HG02763 (cell line): ENCODE results near the gene TMOD4.
A peak's percentile ranks its signal among the peaks of the same experiment; 100 is the strongest.

Source experiments
- ATAC-seq: cut with Tn5 transposase; IDR thresholded peaks from one replicate; pipeline ENCODE4 v1.9.1; 2021; ENCODE audit warnings: mild to moderate bottlenecking, moderate library complexity; ENCODE audit not compliant: unreplicated experiment

Gene TMOD4

DNA sequence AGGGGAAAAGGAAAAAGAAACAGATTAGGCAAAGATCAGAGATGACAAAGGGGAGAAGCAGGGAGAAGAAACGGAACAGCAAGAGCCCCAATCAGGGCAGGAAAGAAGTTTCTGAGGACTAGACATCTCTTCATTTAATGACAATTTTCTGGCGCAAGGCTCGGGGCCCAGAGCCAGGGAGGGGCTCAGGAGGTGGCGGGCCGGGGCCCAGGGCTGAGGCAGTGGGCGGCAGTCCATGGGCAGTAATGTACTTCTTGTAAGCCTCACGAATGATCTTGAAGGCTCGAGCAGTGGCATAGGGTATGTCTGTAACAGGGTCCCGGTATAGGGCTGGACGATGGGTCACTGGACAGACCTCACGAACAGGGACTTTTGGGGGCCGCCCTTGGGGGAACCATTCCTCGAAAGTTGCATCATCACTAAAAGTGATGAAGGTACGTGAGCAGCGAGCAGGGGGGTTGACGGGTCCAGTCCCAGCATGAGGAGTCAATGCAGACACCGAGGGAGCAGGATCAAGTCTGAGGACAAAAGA lies 799 bp upstream of the TMOD4 start:
- no peak for ATAC-seq

DNA sequence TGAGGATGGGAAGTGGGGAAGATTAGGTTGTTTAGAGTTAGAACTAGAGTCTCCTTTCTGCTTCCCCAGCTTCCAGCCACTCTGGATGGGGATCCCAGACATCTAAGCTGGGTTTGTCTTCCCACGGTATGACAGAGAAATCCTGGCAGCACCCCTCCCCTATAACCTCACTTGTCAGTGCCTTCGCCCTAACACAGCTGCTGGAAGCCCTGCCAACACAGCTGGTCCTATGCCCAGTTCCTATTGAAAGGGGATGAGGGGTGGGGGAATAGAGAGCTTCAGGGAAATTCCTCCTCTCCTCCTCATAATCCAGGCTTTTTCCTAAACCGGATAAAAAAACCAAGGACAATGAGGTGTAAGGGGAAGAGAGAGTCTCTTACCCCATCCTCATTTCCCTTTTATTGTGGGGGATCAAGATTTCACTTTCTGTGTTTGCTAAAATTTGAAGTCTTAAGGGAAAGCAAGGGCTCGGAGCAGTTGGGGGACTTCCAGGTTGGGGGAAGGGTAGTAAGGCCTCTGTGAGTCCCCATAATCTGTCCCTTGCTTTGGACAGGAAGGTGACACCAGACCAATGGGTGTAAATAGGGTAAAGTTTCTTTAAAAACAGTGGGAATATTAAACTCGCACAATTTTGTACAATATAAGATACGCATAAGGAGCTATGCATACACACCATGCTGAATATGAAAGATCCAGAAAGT lies 590 bp downstream of the TMOD4 start:
- no peak for ATAC-seq

DNA sequence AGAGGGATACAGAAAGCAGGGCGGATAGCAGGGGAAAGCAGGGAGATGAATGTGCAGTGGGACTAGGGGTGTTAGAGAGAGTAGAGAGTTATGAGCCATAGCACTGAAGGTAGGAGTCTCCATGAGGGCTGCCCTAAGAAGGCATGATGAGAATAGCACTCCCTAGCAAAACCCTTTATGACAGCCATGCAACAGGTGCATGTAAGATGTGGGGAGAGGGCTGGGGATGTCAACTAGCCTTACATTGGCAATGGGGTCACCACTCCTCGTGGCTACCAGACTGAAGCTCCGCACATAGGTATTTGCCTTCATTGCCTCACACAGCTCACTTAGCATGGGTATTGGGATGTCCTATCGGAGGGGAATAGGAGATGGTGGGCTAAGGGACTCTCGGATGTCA lies 4.6 kb downstream of the TMOD4 start:
- ATAC-seq = no peak

DNA sequence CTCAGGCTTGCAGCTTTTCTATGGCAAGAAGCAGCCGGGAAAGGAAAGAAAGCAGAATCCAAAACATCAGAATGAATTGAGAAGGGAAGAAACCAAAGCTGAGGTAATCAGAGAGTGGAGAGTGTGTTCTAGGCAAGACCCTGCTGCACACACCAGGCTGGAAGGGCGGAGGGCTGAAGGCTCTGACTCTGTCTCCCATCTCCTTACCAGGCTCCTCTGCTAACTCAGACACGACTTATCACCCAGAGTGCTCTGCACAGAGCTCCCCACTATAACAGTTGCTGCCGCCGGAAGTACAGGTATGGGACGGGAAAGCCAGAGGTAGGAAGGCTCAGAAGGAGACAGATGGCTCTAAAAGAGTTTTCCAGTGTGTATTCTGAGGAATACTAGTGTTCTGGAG lies 8.7 kb downstream of the TMOD4 start:
- no peak for ATAC-seq

DNA sequence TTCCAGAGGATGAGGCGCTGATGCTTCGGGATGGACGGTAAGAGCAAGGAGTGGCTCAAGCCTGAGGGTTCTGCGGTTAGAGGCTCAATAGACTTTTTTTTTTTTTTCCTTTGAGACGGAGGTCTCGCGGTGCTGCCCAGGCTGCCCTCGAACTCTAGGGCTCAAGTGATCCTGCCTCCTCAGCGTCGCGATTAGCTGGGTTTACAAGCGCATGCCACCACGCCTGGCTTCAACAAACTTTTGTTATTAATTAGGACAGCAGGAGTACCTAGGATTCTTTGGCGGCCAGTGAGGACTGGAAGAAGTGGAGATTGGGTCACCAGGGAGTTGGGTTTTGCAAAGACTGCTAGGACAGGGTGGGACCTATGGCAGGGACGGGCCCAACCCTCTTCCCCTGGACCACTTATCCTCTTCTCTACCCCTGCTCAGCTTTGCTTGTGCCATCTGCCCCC lies 9.2 kb downstream of the TMOD4 start:
- ATAC-seq = no peak

DNA sequence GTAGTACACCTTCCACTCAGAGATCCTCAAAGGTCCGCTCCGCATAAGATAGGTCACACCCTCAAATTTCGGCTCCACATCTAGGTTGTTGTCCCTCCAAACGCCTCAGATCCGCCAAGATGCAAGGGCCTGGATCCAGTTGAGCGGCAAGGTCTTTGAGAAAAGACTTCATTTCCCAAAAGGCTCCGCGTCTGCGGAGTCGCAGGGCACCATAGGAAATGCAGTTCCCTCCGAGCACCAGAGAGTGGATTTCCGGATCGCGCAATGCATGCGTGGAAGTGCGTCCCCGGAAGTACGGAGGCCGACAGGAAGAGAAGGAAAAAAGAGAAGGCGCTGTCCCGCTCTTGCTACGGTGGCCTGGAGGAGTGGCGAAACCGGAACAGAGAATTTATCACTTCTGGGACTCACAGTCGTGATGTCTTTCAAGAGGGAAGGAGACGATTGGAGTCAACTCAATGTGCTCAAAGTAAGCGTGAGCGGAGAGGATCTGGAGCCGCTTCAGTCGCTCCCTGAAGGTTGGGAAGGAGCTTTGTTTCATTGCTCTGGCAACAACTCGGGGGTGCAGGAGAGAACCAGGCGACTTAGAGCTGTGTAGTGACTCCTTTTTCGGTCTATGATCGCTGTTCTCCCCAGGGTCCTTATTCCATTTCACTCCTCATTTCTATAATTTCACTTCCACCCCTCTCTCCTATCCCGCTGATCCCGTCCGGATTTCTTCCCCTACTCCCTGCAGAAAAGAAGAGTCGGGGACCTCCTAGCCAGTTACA lies 9.9 kb downstream of the TMOD4 start, which contains the start of the genes LYSMD1 and SCNM1:
LYSMD1 (minus strand) TSS at position 165 of the 767 bp plus-strand sequence. CDS start 644 bp downstream, outside the sequence.
SCNM1 (plus strand) TSS at position 407 of the 767 bp plus-strand sequence; CDS start at position 416, 9 bp downstream.
- ATAC-seq = peak; percentile 90

DNA sequence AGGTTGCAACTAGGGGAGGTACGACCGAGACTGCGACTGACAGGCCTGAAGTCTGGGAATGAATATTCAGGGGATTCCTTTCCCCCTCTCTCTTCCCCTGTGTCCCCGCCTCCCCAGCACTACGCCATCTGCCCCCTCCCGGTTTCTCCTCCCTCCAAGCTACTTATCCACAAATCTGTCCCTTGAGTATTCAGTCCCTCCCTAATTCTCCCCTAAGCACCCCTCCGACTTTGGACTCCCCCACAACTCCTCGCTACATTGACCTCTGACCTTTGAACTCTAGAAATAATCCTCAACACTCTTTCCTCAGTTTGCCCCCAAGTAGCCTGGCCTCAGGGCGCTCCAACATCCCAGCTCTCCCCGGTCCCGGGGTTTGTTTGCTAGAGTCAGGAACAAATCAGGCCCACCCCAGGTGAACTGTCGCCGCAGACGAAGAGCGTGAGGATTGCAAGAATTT lies 10.5 kb downstream of the TMOD4 start:
- no peak for ATAC-seq

DNA sequence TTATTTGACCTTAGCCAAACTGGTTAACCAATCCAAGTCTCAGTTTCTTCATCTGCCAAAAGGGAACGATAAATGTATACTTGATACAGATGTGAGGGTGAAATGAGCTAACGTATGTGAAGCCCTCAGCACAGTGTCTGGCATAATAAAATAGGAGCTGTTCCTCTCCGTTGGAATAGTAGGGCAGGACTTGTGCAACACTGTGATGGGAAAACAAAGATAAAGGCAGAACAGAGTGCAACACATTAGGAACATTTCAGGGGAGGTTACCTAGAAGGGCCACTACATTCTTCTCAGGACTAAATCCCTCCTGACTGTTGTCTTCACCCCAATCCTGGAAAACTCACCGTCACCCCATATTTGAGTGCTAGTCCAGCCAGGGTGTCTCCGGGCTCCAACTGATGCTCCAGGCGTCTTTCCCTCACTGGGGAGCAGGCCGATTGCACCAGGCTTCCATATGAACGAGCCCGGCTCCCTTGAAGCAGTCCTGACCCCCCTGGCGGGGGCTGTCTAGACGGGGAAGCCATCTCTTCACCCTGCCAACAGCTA lies 11.0 kb downstream of the TMOD4 start:
- ATAC-seq = no peak

DNA sequence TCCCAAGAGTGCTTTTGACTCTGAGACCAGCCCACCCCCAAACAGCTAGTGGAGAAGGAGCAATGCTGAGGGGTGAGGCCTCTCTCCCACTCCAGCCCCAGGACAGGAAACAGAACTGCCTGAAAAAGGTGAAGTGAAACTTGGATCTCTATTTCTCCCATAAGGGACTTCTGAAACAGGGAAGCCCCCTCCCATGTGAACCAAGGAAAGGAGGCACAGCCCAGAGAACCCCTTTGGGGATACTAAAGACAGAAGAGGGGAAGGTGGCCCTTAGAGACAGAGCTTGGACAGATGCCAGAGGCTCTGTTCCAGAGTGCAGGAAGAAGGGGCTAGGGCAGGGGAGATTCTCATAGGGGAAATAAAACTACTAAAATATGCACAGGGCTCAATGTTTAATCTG lies 16.4 kb downstream of the TMOD4 start:
- ATAC-seq = no peak

DNA sequence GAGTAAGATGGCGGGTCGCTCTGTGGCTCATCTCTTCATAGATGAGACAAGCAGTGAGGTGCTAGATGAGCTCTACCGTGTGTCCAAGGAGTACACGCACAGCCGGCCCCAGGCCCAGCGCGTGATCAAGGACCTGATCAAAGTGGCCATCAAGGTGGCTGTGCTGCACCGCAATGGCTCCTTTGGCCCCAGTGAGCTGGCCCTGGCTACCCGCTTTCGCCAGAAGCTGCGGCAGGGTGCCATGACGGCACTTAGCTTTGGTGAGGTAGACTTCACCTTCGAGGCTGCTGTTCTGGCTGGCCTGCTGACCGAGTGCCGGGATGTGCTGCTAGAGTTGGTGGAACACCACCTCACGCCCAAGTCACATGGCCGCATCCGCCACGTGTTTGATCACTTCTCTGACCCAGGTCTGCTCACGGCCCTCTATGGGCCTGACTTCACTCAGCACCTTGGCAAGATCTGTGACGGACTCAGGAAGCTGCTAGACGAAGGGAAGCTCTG lies 17.0 kb downstream of the TMOD4 start:
- no peak for ATAC-seq

DNA sequence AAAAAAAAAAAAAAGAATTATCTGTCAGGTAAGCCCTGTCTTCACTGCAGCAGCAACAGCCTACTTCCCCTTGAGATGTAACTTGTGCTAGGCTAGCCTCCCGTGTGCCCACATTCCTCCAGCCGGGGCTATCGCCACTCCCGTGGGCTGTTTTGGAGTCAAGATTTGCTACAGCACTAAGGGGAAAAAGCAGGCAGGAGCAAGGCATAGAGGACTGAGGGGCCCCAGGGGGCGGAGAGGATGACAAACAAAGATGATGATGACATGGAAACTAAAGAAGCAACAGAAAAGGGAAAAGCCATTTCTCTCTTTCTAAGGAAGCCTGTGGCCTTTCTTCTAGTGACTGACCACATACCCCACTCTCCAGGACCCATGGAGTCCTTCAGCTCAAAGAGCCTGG lies 17.5 kb downstream of the TMOD4 start:
- ATAC-seq = no peak

DNA sequence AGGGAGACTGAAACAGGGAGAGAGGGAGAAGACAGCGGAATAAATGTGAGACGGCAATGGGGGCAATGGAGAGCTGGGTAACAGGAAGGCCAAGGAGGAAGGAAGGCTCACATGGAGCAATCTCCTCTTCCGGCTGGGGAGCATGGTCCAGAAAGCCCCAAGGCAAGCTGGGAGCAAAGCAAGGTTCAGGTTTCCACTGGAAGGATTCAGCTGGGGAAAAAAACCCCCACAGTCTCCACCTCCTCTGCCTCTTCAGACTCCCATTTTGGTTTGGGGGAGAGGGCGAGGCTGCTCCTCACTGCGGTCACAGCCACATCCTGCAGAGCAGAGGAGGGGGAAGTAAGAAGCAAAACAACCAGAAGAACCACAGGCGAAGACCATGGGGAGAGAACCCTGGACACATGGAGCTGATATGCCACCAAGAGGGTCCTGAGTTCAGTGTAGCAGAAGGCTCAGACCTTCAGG lies 18.7 kb downstream of the TMOD4 start:
- no peak for ATAC-seq

DNA sequence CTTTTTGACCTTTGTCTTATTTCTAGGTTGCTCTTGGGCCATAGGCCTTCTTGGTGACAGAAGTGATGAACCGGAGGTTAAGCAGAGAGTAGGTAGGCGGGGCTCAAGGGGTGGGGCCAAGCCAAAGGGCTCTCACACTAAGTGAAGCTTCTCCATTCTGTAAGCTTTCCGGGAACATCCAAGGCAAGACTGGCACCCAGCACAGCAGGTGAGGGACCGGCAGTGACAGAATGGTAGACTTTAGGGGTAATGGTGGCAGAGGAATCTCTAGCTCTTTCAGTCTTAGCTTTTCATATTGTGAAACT lies 19.3 kb downstream of the TMOD4 start, which contains the start of gene TNFAIP8L2:
TNFAIP8L2 (plus strand) TSS at position 135 of the 305 bp plus-strand sequence. CDS start 2,049 bp downstream, outside the sequence.
- peak; percentile 52 for ATAC-seq

DNA sequence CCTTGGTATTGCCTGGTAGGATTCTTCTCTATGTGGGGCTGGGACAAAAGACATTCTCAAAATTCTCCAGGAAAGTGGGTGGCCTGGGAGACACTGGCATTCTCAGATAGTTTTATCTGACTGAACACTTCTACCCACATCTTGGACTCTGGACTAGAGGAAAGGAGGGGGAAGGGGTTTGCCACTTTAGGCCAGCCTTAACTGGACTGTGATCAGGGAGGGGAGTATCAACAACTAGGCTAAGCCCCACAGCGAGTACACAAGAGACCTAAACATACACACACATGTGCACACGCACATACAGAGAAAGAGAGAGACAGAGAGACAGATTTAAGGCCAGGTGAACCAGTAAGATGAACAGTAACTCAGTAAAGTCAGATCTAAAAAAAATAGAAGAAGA lies 28.1 kb downstream of the TMOD4 start:
- no peak for ATAC-seq

DNA sequence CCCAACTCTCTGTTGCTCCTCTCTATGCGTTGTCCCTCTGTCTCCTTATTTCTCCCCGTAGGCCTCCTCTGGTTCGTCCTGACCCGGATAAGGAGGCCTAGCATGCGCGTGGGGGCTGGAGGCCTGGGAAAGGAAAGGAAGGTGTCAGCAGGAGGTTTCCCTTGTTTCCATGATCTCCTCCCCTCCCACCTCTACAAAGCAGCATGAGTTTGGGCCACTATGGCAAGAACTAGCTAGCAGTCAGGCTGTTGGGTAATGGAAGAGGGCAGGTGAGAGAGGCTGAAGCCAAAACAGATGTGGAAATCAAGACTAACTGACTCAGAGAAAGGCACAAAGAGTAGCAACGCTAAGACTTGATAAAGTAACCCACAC lies 28.7 kb downstream of the TMOD4 start:
- no peak for ATAC-seq

DNA sequence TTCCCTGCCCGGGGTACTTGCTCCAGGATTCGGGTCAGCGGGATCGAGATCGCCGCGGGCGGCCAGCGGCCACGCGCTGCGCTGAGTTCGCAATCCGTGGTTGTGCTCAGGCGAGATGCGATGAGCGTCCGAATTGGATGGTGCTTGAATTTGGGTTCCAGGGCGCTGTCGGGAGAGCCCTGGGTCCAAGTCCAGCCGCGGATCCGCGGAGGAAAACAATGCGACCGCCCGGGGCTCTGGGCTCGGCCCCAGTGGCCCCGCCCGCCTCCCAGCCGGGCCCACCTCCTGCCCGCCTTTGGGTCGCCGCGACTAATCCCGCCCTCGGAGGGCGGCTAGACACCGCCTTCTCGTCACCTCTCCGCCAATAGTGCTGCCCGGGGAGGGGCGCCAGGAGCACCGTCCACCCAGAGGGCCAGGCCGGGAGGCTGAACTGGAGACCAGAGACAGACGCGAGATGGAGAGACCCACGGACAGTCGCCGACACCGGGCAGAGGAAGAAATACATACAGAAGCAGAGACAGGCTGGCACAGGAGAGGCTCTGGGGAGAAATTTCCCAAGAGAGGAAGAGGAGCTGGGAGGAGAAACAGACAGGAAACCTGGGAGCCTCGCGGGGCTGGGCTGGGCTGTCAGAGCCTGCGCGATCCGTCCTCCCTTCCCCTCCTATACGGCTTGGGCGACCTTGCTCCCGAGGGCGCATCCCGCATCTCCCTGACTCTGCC lies 29.2 kb downstream of the TMOD4 start, which contains the start of gene SEMA6C:
SEMA6C (minus strand) TSS at position 220 of the 720 bp plus-strand sequence. CDS start 4,010 bp downstream, outside the sequence.
- ATAC-seq = peak; percentile 99

DNA sequence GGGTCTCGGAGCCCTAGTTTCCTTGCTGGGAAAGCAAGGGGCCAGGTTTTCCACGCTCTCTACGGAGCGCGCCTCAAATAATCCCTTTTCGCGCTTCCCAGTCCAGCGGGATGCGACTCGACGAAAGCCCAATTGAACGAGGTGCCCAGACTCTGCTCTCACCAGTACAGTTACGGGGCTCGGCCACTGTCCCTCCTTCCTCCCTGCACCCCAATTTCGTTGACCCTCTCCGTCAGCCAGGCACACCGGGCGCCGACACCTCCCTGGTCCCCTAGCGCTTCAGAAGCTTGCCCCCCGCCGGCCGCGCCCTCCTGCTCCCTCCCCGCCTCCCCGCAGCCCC lies 29.7 kb downstream of the TMOD4 start:
- ATAC-seq = no peak

DNA sequence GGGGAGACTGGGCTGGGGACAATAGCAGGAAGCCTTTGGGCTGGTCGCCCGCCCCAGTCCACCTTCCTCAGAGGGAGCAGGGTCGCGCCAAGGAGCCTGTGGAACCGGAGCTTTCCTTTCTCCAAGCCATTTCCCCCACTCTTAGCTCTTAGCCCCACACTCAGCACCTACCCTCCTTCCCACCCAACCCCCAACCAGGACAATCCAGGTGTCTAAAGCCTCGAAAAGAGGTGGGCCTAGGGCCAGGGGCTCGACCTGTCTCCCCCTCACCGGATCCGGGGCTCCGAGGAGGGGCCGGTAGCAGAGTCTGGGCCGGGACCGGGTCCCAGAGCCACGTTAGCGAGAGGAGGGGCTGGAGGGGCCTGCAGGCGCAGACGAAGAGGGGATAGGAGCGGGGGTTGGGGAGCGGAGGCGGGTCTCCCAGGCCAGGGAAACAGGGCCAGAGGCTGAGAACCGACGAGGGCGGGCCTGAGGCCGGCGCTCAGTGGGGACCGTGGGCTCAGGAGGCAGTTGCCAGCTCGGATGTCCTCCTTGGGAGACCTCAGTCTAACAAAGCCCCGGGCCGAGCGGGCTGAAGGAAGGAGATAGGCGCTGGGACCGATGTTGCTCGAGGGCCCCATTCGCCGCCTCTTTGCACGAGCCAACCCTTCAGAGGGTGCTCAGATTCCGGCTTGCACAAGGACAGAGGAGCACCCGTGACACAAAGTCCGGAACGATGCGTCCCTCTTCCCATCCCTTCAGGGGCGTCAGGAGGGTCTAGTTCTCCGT lies 30.3 kb downstream of the TMOD4 start:
- ATAC-seq = no peak

DNA sequence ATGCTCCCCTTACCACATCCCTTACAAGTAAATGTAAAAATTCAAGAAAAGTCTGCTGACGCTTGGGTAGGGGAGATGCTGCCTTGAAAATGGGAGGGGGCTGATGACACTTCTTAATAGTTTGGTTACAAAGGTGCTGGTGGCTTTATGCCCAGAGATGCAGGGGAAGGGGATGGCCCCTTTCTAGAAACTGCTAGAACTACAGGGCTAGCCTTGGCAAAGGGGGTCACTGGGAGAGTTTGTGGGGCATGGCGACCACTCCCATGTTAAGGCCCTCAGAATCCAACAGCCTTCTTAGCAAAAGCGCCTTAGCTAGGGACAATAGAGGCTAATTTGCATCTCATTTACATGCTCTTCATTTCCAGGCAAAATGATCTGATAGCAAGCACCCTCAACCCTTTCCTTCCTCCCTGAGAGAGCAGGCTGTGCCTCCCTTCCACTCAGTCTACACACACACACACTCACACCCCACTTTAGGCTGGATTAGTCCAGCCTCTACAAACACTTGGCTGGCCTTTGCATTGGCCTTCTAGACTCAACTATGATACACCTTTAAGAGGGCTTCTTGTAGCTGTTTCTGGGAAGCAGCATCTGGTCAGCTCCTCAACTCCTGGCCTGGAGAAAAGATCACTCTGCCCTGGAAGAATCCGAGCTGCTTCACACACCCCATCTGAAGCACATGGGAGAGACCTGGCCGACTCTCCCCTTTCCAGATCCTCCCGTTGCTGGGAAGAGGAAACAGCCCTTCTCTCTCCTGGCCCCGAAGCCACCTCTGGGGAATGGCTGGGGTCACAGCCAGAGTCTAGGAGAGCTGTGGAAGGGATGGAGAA lies 31.1 kb downstream of the TMOD4 start:
- ATAC-seq = no peak
